H1 (cell line): ENCODE results near the gene USP1.

Source experiments
- CTCF ChIP-seq, 3 experiments: IDR thresholded peaks; 1 replicate in 2 of 3; 2 replicates in 1 of 3; pipeline versions ENCODE4 v1.5.1 to v1.6.1; 2011; ENCODE audit warnings: low read length in 3 of 3, mild to moderate bottlenecking in 3 of 3, inconsistent platforms in 2 of 3, low read depth in 1 of 3, moderate library complexity in 1 of 3; ENCODE audit not compliant: insufficient read depth in 1 of 3; ENCODE audit errors: control extremely low read depth in 1 of 3
- MAX ChIP-seq: IDR thresholded peaks from 2 replicates; pipeline ENCODE4 v1.6.1; 2012; ENCODE audit warnings: inconsistent platforms
- POU5F1 ChIP-seq: IDR thresholded peaks from 2 replicates; pipeline ENCODE4 v1.6.1; 2011; ENCODE audit warnings: low read depth, mild to moderate bottlenecking, low read length, moderate library complexity
- ZNF274 ChIP-seq: IDR thresholded peaks from 2 replicates; pipeline ENCODE4 v1.7.0; 2012; ENCODE audit warnings: low read length, borderline replicate concordance; ENCODE audit errors: extremely low read depth
- TF ChIP-seq, protein P1 (sequence below): IDR thresholded peaks from 2 replicates; pipeline ENCODE4 v1.6.1; 2012; ENCODE audit warnings: low read length, inconsistent platforms

GRCh38 chr1:62487956-62488355, 51.1 kb downstream of the USP1 start:
- TF ChIP-seq, protein P1, sequence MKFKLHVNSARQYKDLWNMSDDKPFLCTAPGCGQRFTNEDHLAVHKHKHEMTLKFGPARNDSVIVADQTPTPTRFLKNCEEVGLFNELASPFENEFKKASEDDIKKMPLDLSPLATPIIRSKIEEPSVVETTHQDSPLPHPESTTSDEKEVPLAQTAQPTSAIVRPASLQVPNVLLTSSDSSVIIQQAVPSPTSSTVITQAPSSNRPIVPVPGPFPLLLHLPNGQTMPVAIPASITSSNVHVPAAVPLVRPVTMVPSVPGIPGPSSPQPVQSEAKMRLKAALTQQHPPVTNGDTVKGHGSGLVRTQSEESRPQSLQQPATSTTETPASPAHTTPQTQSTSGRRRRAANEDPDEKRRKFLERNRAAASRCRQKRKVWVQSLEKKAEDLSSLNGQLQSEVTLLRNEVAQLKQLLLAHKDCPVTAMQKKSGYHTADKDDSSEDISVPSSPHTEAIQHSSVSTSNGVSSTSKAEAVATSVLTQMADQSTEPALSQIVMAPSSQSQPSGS, result no peak
- TF ChIP-seq CTCF (IDR thresholded peaks at IDR 0.05; ENCODE audit: control extremely low read depth in 1 of 3, insufficient read depth in 1 of 3, low read depth in 1 of 3, low read length in 3 of 3), result no peak
- TF ChIP-seq POU5F1, result no peak
- no peak for TF ChIP-seq MAX
- TF ChIP-seq ZNF274, result no peak
